CD4-positive, alpha-beta T cell treated with Interleukin-6 at 100 ng/mL for 8 hours (primary cell): ENCODE data around the gene ABTB2.

Source experiments
- DNase-seq: peaks from one replicate; pipeline ENCODE4 v3.0.0-alpha.2; 2020; ENCODE audit warnings: mixed read lengths, low spot score

The ABTB2 gene

GRCh38 chr11:34284811-34285481, 72.9 kb downstream of the ABTB2 start:
- no peak for DNase-seq

GRCh38 chr11:34284156-34284555, 73.7 kb downstream of the ABTB2 start:
- DNase-seq, result no peak

GRCh38 chr11:34280945-34281872, 76.6 kb downstream of the ABTB2 start:
- no peak for DNase-seq

GRCh38 chr11:34278693-34279297, 79.0 kb downstream of the ABTB2 start:
- DNase-seq, result no peak

- no peak for DNase-seq
These were observed 79.6 kb downstream of the ABTB2 start for GRCh38 chr11:34278175-34278574.

- no peak for DNase-seq
These were observed 80.6 kb downstream of the ABTB2 start for GRCh38 chr11:34277171-34277570.

- DNase-seq, result no peak
These were observed 81.4 kb downstream of the ABTB2 start for GRCh38 chr11:34276352-34276864.

GRCh38 chr11:34275486-34275885, 82.3 kb downstream of the ABTB2 start:
- DNase-seq, result no peak

- DNase-seq, result no peak
These were observed 83.0 kb downstream of the ABTB2 start for GRCh38 chr11:34274712-34275398.

GRCh38 chr11:34273099-34273498, 84.7 kb downstream of the ABTB2 start:
- DNase-seq, result no peak

- DNase-seq, result no peak
These were observed 86.1 kb downstream of the ABTB2 start for GRCh38 chr11:34271727-34272126.

- no peak for DNase-seq
These were observed 87.1 kb downstream of the ABTB2 start for GRCh38 chr11:34270711-34271110.

GRCh38 chr11:34269694-34270245, 88.0 kb downstream of the ABTB2 start:
- no peak for DNase-seq

- DNase-seq, result no peak
These were observed 88.8 kb downstream of the ABTB2 start for GRCh38 chr11:34268906-34269430.

GRCh38 chr11:34267417-34267816, 90.4 kb downstream of the ABTB2 start:
- DNase-seq, result no peak

GRCh38 chr11:34267013-34267412, 90.8 kb downstream of the ABTB2 start:
- no peak for DNase-seq

GRCh38 chr11:34266090-34266912, 91.5 kb downstream of the ABTB2 start:
- no peak for DNase-seq

- DNase-seq, result no peak
These were observed 93.3 kb downstream of the ABTB2 start for GRCh38 chr11:34264303-34265110.

GRCh38 chr11:34263441-34264091, 94.2 kb downstream of the ABTB2 start:
- DNase-seq, result no peak
